Activated CD4-positive, alpha-beta T cell treated with anti-CD3 and anti-CD28 coated beads for 24 hours (primary cell): Measurements from ENCODE around the gene NR2E3.
"Not testable (repeated sequence)": the region's sequence is repeated elsewhere in the genome, so short reads cannot be mapped to it uniquely, and the experiment has no call there.

Source experiments
- DNase-seq, 2 donors: peaks; one replicate each; pipeline ENCODE4 v3.0.0-alpha.2; 2020; ENCODE audit warnings: low read depth in 2 of 2

NR2E3 gene

GRCh38 chr15:71815301-71815700 lies 4.9 kb downstream of the NR2E3 start:
- DNase-seq: no peak

GRCh38 chr15:71817351-71817750 lies 7.0 kb downstream of the NR2E3 start:
- DNase-seq: no peak

DNA sequence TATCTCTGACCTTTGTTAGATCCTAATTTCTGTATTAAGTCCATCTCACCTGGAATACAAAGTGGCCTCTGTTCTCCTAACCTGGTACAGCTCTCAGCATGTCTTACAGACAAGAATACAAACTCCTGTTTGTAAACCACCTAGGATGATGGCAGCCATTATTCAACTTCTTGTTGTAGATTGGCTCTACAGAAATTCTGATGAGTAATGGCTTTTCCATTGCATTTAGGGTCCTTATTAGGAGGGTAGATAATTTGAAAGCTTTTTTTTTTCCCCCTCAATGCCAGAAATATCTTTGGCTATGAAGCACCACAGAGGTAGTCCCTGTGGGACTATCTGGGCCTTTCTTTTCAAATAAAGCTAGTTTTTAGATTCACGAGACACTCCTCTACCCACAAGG lies 9.8 kb downstream of the NR2E3 start:
- no peak for DNase-seq

DNA sequence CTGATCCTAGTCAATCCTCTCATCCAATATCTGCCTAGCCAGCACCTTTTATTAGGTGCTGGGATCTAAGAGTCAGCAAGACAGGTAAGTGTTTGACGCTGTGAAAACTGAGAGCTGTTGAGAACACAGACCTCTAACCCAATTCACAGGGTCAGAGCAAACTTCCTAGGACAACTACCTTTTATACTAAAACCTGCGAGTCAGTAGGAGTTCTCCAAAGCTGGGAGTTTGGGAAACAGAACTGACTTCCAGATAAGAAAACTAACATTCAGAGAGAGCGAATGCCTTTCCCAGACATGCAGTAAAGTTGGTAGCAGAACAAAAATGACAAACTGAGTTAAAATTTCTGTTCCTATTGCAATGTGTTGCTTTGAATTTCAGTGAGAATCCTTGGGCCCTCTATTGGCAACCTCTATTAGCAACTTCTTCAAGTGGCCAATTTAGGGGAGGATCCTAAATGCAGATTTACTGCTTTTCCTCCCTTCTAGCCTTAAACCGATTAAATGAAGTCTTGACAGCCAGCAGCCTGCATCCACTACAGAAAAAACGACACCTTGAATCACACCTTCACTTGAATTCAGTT lies 11.3 kb downstream of the NR2E3 start:
- DNase-seq: no peak

- DNase-seq: no peak
Measured at GRCh38 chr15:71822890-71823630, 12.7 kb downstream of the NR2E3 start.

- DNase-seq: no peak
Measured at GRCh38 chr15:71823801-71824200, 13.4 kb downstream of the NR2E3 start.

DNA sequence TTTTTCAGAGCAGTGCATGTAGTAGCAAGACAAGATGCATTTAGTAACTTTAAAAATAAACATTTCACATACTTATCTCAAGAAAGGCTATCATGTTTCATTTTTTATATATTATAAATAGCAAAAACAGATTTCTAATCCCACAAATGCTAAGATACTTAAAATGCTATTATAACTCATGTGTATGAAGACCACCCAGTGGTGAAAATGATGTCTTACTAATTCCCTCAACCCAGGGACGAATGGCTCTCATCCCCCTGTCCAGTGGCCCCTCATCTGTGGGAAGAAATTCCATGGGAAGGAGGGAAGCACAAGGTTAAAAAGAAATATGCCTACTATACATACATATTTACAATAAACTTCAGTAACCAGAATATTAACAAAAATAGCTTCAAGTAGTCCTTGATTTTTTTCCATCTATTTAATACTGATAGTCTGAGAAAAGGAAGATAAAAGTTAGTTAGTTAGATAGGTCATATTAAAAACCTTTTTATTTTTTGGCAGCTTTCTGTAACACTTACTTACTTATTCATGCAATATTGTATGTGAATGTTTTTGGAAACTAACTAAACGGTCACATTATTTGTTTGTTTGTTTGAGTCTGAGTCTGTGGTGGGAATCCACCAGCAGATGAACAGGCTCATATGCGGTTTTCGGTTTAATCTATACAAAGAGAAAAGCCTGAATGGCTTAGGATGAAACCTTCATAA lies 14.8 kb downstream of the NR2E3 start:
- DNase-seq: no peak

- no peak for DNase-seq
Measured at GRCh38 chr15:71826196-71826595, 15.8 kb downstream of the NR2E3 start.

DNA sequence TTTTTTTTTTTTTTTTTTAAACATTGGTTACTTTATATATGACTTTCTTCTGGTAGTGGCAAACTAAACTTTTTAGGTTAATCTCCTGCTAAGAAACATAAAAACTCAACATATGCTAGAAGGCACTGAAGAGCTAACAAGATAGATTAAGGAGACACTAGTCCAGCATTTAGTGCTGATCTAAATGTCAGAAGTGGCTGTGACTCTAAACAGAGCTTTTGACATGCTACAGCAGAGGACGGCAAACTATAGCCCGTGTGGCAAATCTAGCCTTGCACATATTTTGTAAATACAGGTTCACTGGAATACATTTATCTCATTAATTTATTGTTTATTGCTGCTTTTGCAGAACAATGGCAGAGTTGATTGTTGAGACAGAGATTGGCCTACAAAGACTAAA lies 20.6 kb downstream of the NR2E3 start:
- no peak for DNase-seq

DNA sequence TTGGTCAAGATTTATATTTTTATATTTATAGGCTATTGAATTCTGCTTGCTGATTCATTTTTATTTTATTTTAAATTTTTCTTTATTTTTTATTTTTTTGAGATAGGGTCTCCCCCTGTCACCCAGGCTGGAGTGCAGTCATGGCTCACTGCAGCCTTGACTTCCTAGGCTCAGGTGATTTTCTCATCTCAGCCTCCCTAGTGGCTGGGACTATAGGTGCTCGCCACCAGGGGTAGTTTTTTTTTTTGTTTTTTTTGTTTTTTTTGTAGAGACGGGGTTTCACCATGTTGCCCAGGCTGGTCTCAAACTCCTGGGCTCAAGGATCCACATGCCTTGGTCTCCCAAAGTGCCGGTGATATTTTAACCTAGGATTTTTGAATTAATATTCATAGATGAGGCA lies 31.2 kb downstream of the NR2E3 start:
- no peak for DNase-seq

- no peak for DNase-seq
Measured at GRCh38 chr15:71844916-71845315, 34.6 kb downstream of the NR2E3 start.

GRCh38 chr15:71853543-71853942 lies 43.2 kb downstream of the NR2E3 start:
- DNase-seq: no peak

- DNase-seq: not testable (repeated sequence)
Measured at GRCh38 chr15:71858232-71858631, 47.9 kb downstream of the NR2E3 start.
